Activated CD4-positive, alpha-beta T cell treated with anti-CD3 and anti-CD28 coated beads, Interleukin-2, amount 10 ng/mL, durations not matched to agents 24 days and 14 days (primary cell): ENCODE data around the gene FZD10. TPM values are rescaled to one million over a fixed set of nuclear protein-coding genes. Genes with fewer than 3 reads are reported as not detected.

ENCODE experiments used
- DNase-seq: peaks from one replicate; pipeline ENCODE4 v3.0.0; 2022
- H3K27ac Mint-ChIP-seq: one replicate; pipeline ENCODE4 v1.8.0; 2022; ENCODE audit warnings: mild to moderate bottlenecking, mixed read lengths
- H3K27me3 Mint-ChIP-seq: one replicate; pipeline ENCODE4 v1.8.0; 2022; ENCODE audit warnings: mixed read lengths
- H3K36me3 Mint-ChIP-seq: one replicate; pipeline ENCODE4 v1.8.0; 2022; ENCODE audit warnings: low read depth, mild to moderate bottlenecking, mixed read lengths
- H3K4me1 Mint-ChIP-seq: one replicate; pipeline ENCODE4 v1.8.0; 2021; ENCODE audit warnings: mixed read lengths
- H3K4me3 Mint-ChIP-seq: one replicate; pipeline ENCODE4 v1.8.0; 2022; ENCODE audit warnings: mild to moderate bottlenecking, moderate library complexity, mixed read lengths
- H3K9me3 Mint-ChIP-seq: one replicate; pipeline ENCODE4 v1.8.0; 2021; ENCODE audit warnings: mixed read lengths
- intact Hi-C: fragments of 100-400 bp; cut with micrococcal nuclease; formaldehyde crosslinking; loops from one replicate; pipeline ENCODE4 v1.15.1; 2023
- total RNA-seq: library from RNA; stranded (reverse); gene quantifications from 2 replicates; pipeline ENCODE4 v1.2.3, GENCODE V29; 2022

The FZD10 gene
- total RNA-seq, 1 donor from 2014 or later: not detected

DNA sequence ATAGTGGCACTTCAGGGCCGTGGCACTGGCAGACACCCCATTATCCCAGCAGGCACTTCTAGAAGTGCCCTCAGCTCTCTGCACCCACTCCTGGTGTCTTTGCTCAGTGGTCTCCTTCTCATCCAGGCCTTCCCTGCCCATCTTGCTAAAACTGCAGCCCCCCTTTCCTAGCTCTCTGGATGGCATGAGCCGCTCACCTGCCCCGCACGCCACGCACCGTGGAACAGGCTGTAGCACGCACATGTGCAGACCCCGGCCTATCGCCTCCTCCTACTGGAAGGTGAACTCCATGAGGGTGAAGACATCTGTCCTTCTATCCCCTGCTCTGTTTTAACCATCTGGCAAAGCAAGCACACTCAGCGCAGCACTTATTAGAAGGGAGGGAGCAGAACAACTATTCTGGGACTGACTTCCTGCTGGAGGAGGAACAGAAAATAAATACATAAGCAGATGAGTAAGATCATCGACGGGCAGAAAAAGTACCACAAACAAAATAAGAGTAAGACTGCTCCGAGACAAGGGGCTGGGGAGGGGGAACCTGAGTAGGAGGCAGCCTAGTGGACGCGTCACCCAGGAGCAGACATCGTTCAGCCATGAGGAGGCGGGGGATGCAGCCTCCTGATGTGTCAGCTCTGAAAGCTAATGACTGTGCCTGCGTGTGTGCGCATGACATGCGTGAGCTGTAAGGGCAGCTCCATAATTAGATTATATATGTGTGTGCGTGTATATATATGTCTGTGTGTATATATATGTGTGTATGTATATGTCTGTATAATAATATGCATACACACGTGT is 7.8 kb upstream of the FZD10 start:
- H3K36me3 Mint-ChIP-seq: no peaks in the 10 kb centered on the region
- H3K4me3 Mint-ChIP-seq: no peak overlapping the region
- DNase-seq: no peak
- intact Hi-C loops: no loop called here
- no peak overlapping the region for H3K27ac Mint-ChIP-seq
- no peaks in the 10 kb centered on the region for H3K9me3 Mint-ChIP-seq
- no peaks in the 10 kb centered on the region for H3K4me1 Mint-ChIP-seq
- H3K27me3 Mint-ChIP-seq: peaks cover 10% of the 10 kb centered on the region

DNA sequence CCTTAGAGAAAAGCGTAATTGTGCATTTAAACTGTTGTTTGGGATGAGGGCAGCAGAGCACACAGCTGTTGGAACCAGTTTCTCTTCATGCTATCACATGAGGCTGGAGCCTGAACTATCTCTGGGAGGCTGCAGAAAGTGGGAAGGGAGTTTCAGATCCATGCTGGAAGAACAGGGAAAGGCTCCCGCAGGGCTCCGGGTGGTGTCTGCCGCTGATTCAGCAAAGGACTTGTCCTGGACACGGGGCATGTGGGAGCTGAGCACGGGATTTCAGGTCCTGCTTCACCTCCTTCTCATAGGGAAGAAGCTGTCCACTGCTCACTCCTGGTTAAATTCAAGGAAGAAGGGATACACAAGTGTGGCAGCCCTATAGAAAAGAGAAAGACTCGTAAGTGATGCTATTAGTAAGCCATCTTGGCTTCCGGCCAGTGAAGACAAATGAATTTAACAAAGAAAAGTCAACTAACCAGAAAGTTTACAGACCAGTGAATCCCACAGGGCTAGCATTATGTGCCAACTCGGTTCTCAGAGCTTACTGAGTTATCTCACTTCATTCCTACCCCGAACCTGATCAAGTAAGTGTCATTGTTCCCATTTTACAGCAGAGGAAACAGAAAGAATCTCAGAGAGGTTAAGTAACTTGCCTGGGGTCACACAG is 6.7 kb upstream of the FZD10 start:
- Mint-ChIP-seq H3K9me3 (no peaks in the 10 kb centered on the region), H3K27ac (no peak overlapping the region), H3K4me1 (no peaks in the 10 kb centered on the region), H3K4me3 (no peak overlapping the region), H3K36me3 (no peaks in the 10 kb centered on the region), H3K27me3 (peaks cover 10% of the 10 kb centered on the region)
- no peak for DNase-seq
- intact Hi-C loops: no loop called here

DNA sequence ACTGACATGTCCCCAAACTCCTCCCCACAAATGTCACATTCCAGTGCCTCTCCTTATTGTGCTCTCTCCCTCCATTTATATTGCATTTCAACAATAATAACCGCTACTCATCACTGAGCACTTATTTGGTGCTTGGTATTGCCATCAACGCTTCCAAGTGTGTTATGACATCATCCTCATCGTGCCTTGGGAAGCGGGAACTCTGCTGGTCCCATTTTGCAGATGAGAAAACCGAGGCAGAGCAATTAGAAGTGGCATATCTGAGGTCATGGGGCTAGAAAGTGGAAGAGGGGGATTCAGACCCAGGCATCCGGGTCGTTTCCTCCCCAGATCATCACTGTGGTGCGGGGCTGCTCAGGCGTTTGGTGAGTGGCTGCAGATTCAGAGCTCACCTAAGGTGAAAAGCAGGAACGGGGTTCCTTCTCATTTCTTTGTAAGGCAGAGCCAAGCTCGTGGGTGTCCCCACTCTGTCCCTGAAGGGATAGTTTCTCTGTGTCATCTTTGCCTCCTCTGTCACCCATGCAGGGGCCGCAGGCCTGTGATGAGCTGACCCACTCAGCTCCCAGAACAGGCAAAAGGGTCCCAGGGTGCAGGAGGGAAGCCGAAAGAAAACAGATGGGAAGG is 5.5 kb upstream of the FZD10 start:
- no peak for DNase-seq
- no peak overlapping the region for H3K4me3 Mint-ChIP-seq
- no peaks in the 10 kb centered on the region for H3K9me3 Mint-ChIP-seq
- intact Hi-C loops: no loop called here
- H3K27ac Mint-ChIP-seq: no peak overlapping the region
- H3K27me3 Mint-ChIP-seq: peaks cover 14% of the 10 kb centered on the region
- no peaks in the 10 kb centered on the region for H3K4me1 Mint-ChIP-seq
- no peaks in the 10 kb centered on the region for H3K36me3 Mint-ChIP-seq

DNA sequence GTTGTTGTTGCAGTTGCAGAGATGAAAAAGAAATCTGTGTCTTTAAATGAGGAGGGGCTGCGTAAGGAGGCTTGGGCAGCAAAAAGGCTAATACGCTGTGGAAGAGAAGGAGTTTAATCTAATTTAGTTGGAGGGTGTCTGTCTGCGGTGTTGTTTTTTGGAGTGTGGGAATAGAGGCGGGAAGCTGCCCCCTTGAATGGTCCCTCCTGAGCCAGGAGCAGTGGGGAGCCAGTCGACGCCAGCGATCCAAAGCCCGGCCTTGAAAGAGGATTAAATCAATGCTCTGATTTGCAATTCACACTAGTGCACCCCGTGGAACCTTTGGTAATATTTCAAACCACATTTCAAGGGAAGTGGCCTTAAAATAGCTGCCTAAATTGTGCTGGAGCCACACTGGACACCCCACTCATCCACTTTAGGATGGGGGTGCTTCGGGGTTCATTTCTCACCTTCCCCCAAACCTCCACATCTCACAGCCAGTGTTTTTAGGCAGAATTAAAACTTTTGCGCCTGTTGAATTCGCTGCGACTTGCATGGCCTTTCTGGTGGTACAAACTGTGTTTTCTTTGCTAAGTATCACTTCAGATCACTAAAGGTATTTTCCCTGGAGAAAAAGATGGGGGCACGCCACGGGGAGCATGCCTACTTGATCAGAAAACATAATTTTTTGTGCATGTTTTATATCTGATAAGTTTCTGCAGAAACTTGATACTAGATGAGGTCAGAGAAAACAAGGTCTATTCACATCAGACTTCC is 4.1 kb upstream of the FZD10 start:
- peaks cover 16% of the 10 kb centered on the region for H3K27me3 Mint-ChIP-seq
- peaks cover 2% of the 10 kb centered on the region for H3K36me3 Mint-ChIP-seq
- H3K9me3 Mint-ChIP-seq: no peaks in the 10 kb centered on the region
- H3K27ac Mint-ChIP-seq: no peak overlapping the region
- peaks cover 2% of the 10 kb centered on the region for H3K4me1 Mint-ChIP-seq
- no peak for DNase-seq
- H3K4me3 Mint-ChIP-seq: no peak overlapping the region
- intact Hi-C loops: no loop called here

DNA sequence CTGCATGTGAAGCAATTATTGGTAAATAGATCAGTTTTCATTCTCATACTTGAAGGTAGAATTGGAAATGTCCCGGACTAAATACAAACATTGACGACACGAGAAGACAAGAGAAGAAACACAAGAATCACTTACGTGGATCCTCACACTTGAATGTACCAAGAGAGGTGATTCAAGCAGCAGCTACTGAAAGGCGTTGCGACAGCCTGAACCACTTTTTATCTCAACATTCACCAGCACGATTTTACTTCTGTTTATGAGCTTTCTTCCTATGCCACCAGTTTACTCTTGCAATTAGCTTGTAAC is 3.6 kb upstream of the FZD10 start:
- Mint-ChIP-seq H3K4me1 (peaks cover 4% of the 10 kb centered on the region), H3K9me3 (no peaks in the 10 kb centered on the region), H3K27ac (no peak overlapping the region), H3K27me3 (peaks cover 20% of the 10 kb centered on the region), H3K4me3 (no peak overlapping the region), H3K36me3 (peaks cover 2% of the 10 kb centered on the region)
- no peak for DNase-seq
- intact Hi-C loops: no loop called here

DNA sequence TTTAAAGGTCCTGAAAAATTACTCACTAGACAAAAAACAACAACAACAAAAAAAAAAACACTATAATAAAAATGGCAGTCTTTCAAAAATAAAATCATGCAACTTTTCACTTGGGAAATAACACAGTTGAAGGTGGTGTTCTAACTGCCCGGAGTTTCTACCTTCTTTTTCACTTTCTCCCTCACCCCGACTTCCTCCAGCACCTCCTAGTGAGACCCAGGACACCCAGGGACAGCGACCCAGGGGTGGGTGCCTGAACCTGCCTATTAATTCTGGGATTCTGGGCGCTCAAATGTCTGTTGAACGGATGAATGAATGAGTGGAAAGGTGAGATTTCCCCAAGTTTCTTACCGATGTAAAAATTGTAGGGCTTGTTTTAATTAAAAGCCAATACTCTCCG is 2.0 kb upstream of the FZD10 start:
- H3K4me1 Mint-ChIP-seq: peaks cover 4% of the 10 kb centered on the region
- DNase-seq: no peak
- no peak overlapping the region for H3K4me3 Mint-ChIP-seq
- H3K36me3 Mint-ChIP-seq: peaks cover 2% of the 10 kb centered on the region
- peaks cover 34% of the 10 kb centered on the region for H3K27me3 Mint-ChIP-seq
- intact Hi-C loops: loop anchor here (5.0 kb wide), 1 partner anchor 113 kb away; no protein-coding TSS in a partner anchor
- no peak overlapping the region for H3K27ac Mint-ChIP-seq
- no peaks in the 10 kb centered on the region for H3K9me3 Mint-ChIP-seq

DNA sequence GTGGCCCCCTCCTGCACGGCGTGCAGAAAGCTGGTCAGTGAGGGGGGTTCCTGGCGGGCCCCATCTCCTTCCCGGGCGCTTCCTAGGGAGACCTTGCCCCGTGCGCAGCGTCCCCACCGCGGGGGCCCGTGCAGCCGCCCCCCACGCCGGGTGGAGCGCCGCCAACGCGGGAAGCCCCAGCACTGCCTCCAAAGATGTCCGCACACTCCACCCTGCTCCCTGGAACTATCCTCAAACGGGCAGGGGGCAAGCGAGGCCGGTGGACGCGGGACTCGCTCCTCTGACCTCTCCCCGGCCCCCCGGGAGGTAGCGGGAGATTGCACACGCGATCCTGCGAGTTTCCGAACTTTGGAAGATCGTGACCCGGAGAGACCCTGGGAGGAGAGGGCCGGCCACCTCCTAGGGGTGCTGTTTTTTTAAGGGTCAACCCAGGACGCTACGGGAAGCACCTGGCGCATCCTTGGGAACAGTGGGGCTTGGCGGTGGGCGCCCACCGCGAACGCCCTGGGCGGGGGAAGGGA is 1.5 kb upstream of the FZD10 start:
- H3K9me3 Mint-ChIP-seq: no peaks in the 10 kb centered on the region
- H3K36me3 Mint-ChIP-seq: peaks cover 2% of the 10 kb centered on the region
- intact Hi-C loops: loop anchor here (5.0 kb wide), 1 partner anchor 113 kb away; no protein-coding TSS in a partner anchor
- no peak overlapping the region for H3K27ac Mint-ChIP-seq
- H3K27me3 Mint-ChIP-seq: peaks cover 37% of the 10 kb centered on the region
- H3K4me3 Mint-ChIP-seq: no peak overlapping the region
- no peak for DNase-seq
- H3K4me1 Mint-ChIP-seq: peaks cover 4% of the 10 kb centered on the region

DNA sequence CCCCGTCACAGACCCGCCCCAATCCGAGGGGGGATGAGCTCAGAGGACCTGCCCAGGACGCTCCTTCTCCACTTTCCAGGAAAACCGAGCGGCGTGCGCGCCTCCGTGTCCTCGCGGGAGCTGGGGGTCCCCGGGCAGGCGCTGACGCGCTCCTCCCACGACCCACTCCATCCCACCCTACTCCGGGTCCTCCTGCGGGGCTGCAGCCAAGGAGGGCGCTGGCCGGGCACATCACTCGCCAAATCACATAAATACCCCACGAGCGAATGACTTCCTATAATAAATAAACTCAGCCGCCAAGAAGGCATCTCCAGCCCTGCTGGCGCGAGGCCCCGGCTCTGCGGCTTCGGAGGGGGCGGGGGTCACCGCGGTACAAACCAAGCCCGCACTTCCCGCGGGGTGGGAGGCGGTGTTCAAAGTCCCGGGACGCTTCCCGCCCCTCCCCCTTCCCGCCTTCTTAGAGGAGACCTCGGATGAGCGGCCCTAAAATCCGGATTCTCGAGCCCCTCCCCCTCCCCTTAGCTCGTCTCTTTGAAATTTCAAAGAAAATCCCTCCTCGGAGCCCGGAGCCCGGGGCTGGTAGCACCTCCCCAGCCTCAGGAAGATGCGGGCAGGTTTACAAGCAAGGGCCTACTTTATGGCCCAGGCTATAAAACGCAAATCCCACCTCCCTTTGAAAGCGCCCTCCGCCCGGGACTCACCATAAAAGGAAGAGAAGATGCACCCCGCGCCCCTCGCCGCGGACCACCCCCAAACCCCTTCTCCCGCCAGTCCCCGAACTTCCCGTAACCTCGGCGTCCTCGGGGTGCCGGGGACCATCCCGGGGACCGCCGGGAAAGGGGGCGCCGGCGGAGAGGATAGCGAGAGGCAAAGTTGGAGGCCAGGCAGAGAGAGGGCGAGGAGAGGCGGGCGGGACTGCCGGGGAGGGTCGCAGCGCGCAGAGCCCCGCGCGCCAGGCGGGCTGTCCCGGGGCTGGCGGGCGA is 712 bp upstream of the FZD10 start:
- intact Hi-C loops: loop anchor here (5.0 kb wide), 1 partner anchor 114 kb away; no protein-coding TSS in a partner anchor
- Mint-ChIP-seq H3K27me3 (peaks cover 43% of the 10 kb centered on the region), H3K4me1 (peaks cover 4% of the 10 kb centered on the region), H3K9me3 (no peaks in the 10 kb centered on the region), H3K36me3 (peaks cover 2% of the 10 kb centered on the region), H3K4me3 (no peak overlapping the region), H3K27ac (no peak overlapping the region)
- DNase-seq: no peak

DNA sequence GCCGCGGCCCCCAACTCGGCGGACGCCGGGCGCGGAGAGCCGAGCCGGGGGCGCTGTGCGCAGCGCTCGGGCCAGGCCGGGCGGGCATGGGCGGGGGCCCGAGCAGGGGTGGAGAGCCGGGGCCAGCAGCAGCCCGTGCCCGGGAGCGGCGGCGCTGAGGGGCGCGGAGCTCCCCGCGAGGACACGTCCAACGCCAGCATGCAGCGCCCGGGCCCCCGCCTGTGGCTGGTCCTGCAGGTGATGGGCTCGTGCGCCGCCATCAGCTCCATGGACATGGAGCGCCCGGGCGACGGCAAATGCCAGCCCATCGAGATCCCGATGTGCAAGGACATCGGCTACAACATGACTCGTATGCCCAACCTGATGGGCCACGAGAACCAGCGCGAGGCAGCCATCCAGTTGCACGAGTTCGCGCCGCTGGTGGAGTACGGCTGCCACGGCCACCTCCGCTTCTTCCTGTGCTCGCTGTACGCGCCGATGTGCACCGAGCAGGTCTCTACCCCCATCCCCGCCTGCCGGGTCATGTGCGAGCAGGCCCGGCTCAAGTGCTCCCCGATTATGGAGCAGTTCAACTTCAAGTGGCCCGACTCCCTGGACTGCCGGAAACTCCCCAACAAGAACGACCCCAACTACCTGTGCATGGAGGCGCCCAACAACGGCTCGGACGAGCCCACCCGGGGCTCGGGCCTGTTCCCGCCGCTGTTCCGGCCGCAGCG is 639 bp downstream of the FZD10 start:
- peaks cover 42% of the 10 kb centered on the region for H3K27me3 Mint-ChIP-seq
- no peak for DNase-seq
- H3K9me3 Mint-ChIP-seq: no peaks in the 10 kb centered on the region
- no peak overlapping the region for H3K27ac Mint-ChIP-seq
- H3K4me3 Mint-ChIP-seq: peak overlapping the region; percentile 56
- H3K4me1 Mint-ChIP-seq: peaks cover 4% of the 10 kb centered on the region
- intact Hi-C loops: loop anchor here (5.0 kb wide), 1 partner anchor 116 kb away; no protein-coding TSS in a partner anchor
- peaks cover 2% of the 10 kb centered on the region for H3K36me3 Mint-ChIP-seq

DNA sequence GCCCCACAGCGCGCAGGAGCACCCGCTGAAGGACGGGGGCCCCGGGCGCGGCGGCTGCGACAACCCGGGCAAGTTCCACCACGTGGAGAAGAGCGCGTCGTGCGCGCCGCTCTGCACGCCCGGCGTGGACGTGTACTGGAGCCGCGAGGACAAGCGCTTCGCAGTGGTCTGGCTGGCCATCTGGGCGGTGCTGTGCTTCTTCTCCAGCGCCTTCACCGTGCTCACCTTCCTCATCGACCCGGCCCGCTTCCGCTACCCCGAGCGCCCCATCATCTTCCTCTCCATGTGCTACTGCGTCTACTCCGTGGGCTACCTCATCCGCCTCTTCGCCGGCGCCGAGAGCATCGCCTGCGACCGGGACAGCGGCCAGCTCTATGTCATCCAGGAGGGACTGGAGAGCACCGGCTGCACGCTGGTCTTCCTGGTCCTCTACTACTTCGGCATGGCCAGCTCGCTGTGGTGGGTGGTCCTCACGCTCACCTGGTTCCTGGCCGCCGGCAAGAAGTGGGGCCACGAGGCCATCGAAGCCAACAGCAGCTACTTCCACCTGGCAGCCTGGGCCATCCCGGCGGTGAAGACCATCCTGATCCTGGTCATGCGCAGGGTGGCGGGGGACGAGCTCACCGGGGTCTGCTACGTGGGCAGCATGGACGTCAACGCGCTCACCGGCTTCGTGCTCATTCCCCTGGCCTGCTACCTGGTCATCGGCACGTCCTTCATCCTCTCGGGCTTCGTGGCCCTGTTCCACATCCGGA is 1.4 kb downstream of the FZD10 start:
- H3K36me3 Mint-ChIP-seq: peaks cover 2% of the 10 kb centered on the region
- no peaks in the 10 kb centered on the region for H3K9me3 Mint-ChIP-seq
- peaks cover 4% of the 10 kb centered on the region for H3K4me1 Mint-ChIP-seq
- H3K27me3 Mint-ChIP-seq: peaks cover 44% of the 10 kb centered on the region
- intact Hi-C loops: loop anchor here (5.0 kb wide), 1 partner anchor 116 kb away; no protein-coding TSS in a partner anchor
- H3K27ac Mint-ChIP-seq: peak overlapping the region; percentile 41
- no peak for DNase-seq
- H3K4me3 Mint-ChIP-seq: no peak overlapping the region

DNA sequence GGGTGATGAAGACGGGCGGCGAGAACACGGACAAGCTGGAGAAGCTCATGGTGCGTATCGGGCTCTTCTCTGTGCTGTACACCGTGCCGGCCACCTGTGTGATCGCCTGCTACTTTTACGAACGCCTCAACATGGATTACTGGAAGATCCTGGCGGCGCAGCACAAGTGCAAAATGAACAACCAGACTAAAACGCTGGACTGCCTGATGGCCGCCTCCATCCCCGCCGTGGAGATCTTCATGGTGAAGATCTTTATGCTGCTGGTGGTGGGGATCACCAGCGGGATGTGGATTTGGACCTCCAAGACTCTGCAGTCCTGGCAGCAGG is 1.9 kb downstream of the FZD10 start:
- H3K27me3 Mint-ChIP-seq: peaks cover 48% of the 10 kb centered on the region

DNA sequence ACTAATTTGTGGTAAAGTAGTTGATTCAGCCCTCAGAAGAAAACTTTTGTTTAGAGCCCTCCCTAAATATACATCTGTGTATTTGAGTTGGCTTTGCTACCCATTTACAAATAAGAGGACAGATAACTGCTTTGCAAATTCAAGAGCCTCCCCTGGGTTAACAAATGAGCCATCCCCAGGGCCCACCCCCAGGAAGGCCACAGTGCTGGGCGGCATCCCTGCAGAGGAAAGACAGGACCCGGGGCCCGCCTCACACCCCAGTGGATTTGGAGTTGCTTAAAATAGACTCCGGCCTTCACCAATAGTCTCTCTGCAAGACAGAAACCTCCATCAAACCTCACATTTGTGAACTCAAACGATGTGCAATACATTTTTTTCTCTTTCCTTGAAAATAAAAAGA is 2.7 kb downstream of the FZD10 start:
- Mint-ChIP-seq H3K27me3 (peaks cover 49% of the 10 kb centered on the region), H3K4me3 (no peak overlapping the region), H3K4me1 (peaks cover 4% of the 10 kb centered on the region), H3K36me3 (peaks cover 2% of the 10 kb centered on the region), H3K9me3 (no peaks in the 10 kb centered on the region), H3K27ac (no peak overlapping the region)
- intact Hi-C loops: loop anchor here (5.0 kb wide), 1 partner anchor 118 kb away; no protein-coding TSS in a partner anchor
- no peak for DNase-seq

More for the DNA sequence above, 1.9 kb downstream of the FZD10 start:
- H3K4me1 Mint-ChIP-seq: peaks cover 4% of the 10 kb centered on the region
- H3K9me3 Mint-ChIP-seq: no peaks in the 10 kb centered on the region
- intact Hi-C loops: loop anchor here (5.0 kb wide), 1 partner anchor 117 kb away; no protein-coding TSS in a partner anchor
- peaks cover 2% of the 10 kb centered on the region for H3K36me3 Mint-ChIP-seq
- H3K27ac Mint-ChIP-seq: no peak overlapping the region
- no peak overlapping the region for H3K4me3 Mint-ChIP-seq
- DNase-seq: no peak
